Medulla oblongata (tissue), 1 donor: ENCODE results near the gene OCRL.

Source experiments
- DNase-seq: peaks from one replicate; pipeline ENCODE4 v3.0.0-alpha.2; 2015; ENCODE audit errors: extremely low spot score

The OCRL gene

DNA sequence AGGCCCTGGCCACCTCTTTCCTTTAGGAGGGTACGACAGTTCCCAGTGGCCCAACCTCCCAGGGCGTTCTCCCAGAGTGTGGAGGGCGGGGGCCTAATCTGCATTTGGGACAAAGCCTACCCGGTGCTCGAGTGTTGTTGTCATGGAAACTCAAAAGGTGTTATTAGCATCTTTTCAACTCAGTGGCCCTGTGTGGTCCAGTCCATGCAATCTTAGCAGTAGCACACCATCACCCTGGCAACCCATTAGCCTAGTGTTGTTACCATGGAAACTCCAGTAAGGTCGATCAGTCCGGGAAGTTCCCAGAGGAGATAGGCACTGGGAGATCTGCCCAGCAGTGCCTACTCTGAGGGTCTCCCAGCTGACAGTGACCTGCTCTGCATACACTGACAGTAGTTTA, 94.5 kb downstream of the OCRL start:
- peak; percentile 36 for DNase-seq

DNA sequence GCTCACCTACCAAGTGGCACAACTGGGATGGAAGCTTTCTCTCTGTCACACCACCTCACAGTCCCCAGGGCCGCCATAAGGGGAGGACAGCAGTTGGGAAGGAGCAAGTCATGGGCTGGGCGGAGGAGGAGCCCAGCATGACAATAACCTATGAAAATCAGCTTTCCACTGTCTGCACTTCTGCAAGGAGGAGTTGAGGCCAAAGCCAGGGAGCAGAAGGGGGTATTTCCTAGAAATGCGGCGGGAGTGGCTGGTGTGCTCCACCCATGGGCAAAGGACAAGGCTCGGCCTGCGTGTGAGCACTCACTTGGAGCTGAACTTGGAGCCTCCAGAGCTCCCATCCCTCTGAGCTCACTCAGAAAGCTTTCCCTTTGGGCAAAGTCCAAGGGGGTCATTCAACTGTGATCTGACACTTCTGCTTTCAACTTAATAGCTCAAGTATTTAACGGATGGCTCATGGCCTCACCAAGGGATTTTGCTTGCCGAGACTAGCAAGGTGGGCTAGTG, 96.2 kb downstream of the OCRL start:
- no peak for DNase-seq

DNA sequence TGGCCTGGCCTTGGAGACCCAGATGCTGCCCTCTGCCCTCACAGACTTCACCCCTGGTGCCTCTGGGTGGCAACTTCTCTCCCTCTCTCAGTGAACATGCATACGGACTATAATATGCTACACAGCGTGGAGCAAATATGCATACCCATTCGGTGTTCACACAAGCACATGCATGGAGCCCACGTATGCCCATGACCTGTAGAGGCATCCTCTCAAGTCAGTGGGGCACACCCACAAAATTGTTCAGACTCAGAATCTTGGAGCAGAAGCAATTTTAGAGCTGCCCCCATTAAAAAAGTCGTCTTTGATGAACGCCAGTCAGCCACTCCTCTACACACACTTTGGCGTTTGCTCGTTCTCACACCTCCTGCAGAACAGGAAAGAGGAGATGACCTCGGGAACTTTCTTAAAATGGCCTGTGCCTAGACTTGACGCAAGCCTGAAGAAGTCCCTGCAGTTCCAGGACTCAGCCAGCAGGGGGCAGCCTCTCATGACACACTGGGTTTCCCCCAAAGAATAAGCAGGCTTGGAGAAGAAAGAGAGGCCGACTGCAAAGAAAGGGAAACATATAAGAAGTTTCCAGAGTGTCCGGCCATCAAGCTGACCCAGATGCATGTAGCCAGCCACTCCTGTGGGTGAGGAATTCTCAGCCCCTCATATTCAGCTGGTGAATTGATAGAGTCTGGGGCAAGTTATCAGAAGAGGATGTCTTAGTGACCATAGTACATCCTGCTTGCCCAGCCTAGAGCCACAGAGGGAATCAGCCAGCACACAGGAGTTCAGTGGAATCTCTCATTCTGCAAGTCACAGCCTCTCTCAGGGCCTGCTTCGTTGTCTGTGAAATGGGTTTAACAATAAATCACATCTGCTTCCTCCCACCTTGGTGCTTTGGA, 97.4 kb downstream of the OCRL start:
- peak; percentile 81 for DNase-seq

DNA sequence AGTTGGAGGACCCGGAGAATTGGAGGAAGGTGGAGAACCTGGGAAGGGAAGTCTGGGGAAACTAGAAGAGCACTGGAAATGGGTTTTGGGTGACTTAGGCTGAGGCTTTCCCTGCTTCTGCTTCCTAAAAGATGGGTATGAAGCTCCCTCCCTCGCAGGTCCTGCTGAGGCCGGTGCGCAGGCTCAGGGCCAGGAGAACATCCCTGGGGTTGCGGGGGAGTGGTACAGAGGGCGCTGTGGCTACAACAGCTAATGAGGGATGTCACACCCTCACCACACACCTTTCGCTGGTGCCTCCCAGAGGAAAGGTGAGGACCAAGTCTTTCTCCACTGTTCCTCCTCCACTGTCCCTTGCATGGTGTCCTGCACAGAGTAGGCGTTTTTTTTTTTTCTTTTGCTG, 98.9 kb downstream of the OCRL start:
- DNase-seq = no peak

DNA sequence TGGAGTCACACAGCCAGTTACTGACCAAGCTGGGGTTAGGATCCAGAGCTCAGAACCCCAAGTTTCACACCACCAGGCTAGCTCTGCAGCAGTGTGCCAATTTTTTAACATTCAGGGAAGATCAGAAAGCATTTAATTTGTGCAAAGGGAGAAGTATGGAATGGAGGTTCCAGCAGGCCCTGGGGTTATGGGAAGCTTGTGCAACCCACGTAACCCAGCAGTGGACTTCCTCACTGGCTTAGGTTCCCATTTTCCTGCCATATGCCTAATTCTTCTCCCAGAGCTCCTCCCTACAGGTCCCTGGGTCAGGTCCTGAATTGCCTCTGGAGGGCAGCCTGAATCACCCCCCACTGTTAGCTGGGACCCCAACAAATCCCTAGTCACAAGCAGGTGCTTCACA, 100.7 kb downstream of the OCRL start:
- no peak for DNase-seq

DNA sequence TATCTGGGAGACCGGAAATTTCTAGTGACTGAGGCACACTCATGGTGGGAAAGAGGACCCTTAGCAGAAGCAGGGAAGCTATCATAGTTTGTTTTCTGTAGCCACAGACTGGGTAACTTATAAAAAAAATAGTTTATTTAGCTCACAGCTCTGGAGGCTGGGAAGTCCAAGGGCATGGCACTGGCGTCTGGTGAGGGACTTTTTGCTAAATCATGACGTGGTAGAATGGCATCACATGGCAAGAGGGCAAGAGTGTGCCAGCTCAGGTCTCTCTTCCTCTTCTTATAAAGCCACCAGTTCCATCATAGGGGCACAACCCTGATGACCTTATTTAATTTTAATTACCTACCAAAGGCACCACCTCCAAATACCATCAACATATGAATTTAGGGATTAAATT, 101.4 kb downstream of the OCRL start:
- DNase-seq = no peak

DNA sequence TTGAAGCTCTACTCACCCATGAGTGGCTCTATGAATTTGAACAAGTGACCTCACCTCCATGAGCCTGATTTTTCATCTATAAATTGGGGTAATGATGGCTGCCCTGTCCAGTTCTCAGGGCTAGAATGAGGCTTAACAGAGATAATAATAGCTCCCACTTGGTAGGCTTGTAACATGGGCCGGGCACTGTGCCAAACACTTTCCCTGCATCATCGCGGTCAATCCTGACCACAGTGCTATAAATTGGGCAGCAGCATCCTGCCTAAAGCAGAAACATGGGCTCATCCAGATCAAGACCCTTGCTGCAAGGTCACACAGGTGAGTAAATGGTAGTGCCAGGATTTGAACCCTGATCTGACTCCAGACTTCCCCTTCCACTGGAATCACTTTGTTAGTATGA, 101.9 kb downstream of the OCRL start:
- no peak for DNase-seq
